OCI-LY1 (cell line): ENCODE measurements around the gene AAGAB.

Source experiments
- H2AFZ ChIP-seq: fragments of 200-600 bp; sonication (generic), shearing (Covaris generic); 2 replicates; pipeline ENCODE4 v1.6.0; 2014; ENCODE audit warnings: antibody characterized with exemption, mild to moderate bottlenecking, low read length
- H3F3A ChIP-seq: fragments of 200-600 bp; sonication (generic), shearing (Covaris generic); 2 replicates; pipeline ENCODE4 v1.6.0; 2014; ENCODE audit warnings: mild to moderate bottlenecking, antibody characterized with exemption, low read length, moderate library complexity; ENCODE audit not compliant: insufficient read depth
- H3K27ac ChIP-seq: fragments of 200-600 bp; sonication (generic); 2 replicates; pipeline ENCODE4 v1.5.1; 2014; ENCODE audit warnings: low read length, mixed run types, mild to moderate bottlenecking, low read depth; ENCODE audit not compliant: poor library complexity, severe bottlenecking
- H3K27me3 ChIP-seq: fragments of 200-600 bp; sonication (generic); 2 replicates; pipeline ENCODE4 v1.6.0; 2014; ENCODE audit warnings: antibody characterized with exemption, mild to moderate bottlenecking, low read length, moderate library complexity; ENCODE audit not compliant: insufficient read depth
- H3K36me3 ChIP-seq: fragments of 200-600 bp; sonication (generic); 2 replicates; pipeline ENCODE4 v1.6.1; 2014; ENCODE audit warnings: mild to moderate bottlenecking, antibody characterized with exemption, low read length, moderate library complexity, mixed read lengths; ENCODE audit not compliant: insufficient read depth
- H3K4me1 ChIP-seq: fragments of 200-600 bp; sonication (generic); 2 replicates; pipeline ENCODE4 v1.5.1; 2014; ENCODE audit warnings: mild to moderate bottlenecking, low read length, moderate library complexity; ENCODE audit not compliant: insufficient read depth, severe bottlenecking
- H3K4me2 ChIP-seq: fragments of 200-600 bp; sonication (generic), shearing (Covaris generic); 2 replicates; pipeline ENCODE4 v1.6.1; 2014; ENCODE audit warnings: low read length
- H3K4me3 ChIP-seq: fragments of 200-600 bp; sonication (generic); 2 replicates; pipeline ENCODE4 v1.5.1; 2014; ENCODE audit warnings: low read length, low read depth, mild to moderate bottlenecking, mixed read lengths; ENCODE audit not compliant: poor library complexity, severe bottlenecking
- H3K79me2 ChIP-seq: fragments of 200-600 bp; shearing (Covaris generic); 2 replicates; pipeline ENCODE4 v1.6.1; 2016; ENCODE audit warnings: mixed run types, low read length, mixed read lengths; ENCODE audit not compliant: insufficient read depth
- H3K9ac ChIP-seq: fragments of 200-600 bp; sonication (generic), shearing (Covaris generic); 2 replicates; pipeline ENCODE4 v1.6.1; 2014; ENCODE audit warnings: mild to moderate bottlenecking, low read length, mixed read lengths
- H3K9me2 ChIP-seq: fragments of 200-600 bp; sonication (generic), shearing (Covaris generic); 2 replicates; pipeline ENCODE4 v1.6.1; 2014; ENCODE audit warnings: low read depth, mild to moderate bottlenecking, low read length, mixed read lengths
- H3K9me3 ChIP-seq: fragments of 200-600 bp; shearing (Covaris generic); 2 replicates; pipeline ENCODE4 v1.6.1; 2014; ENCODE audit warnings: low read length, mixed read lengths
- H4K20me1 ChIP-seq: fragments of 200-600 bp; sonication (generic), shearing (Covaris generic); 2 replicates; pipeline ENCODE4 v1.6.0; 2016; ENCODE audit warnings: mild to moderate bottlenecking, low read length; ENCODE audit not compliant: insufficient read depth
- CTCF ChIP-seq: fragments of 200-600 bp; sonication (generic), shearing (Covaris generic); IDR thresholded peaks from 2 replicates; pipeline ENCODE4 v1.5.1; 2017; ENCODE audit warnings: mild to moderate bottlenecking, antibody characterized with exemption, low read length, moderate library complexity, mixed read lengths
- EZH2 ChIP-seq: fragments of 200-600 bp; sonication (generic), shearing (Covaris generic); IDR thresholded peaks from 2 replicates; pipeline ENCODE4 v1.8.0; 2017; ENCODE audit warnings: borderline replicate concordance, mixed run types, mild to moderate bottlenecking, antibody characterized with exemption, low read length, moderate library complexity, mixed read lengths

The AAGAB gene

GRCh38 chr15:67196222-67196621, 58.2 kb downstream of the AAGAB start:
- H2AFZ ChIP-seq = no peak overlapping the region
- no peaks in the 10 kb centered on the region for H3F3A ChIP-seq
- no peak overlapping the region for H3K4me3 ChIP-seq
- H3K9me2 ChIP-seq = no peaks in the 10 kb centered on the region
- H3K27ac ChIP-seq = no peak overlapping the region
- no peaks in the 10 kb centered on the region for H3K79me2 ChIP-seq
- peaks cover 18% of the 10 kb centered on the region for H3K4me1 ChIP-seq
- H4K20me1 ChIP-seq = no peaks in the 10 kb centered on the region
- H3K27me3 ChIP-seq = no peaks in the 10 kb centered on the region
- TF ChIP-seq EZH2 (no peak), CTCF (no peak)
- peaks cover 48% of the 10 kb centered on the region for H3K36me3 ChIP-seq
- H3K4me2 ChIP-seq = no peak overlapping the region
- H3K9ac ChIP-seq = no peak overlapping the region
- H3K9me3 ChIP-seq = no peaks in the 10 kb centered on the region

GRCh38 chr15:67195305-67195704, 59.2 kb downstream of the AAGAB start:
- no peaks in the 10 kb centered on the region for H4K20me1 ChIP-seq
- H2AFZ ChIP-seq = no peak overlapping the region
- no peak overlapping the region for H3K9ac ChIP-seq
- H3K4me2 ChIP-seq = no peak overlapping the region
- TF ChIP-seq EZH2 = no peak
- no peak for TF ChIP-seq CTCF
- no peak overlapping the region for H3K4me3 ChIP-seq
- no peaks in the 10 kb centered on the region for H3K9me2 ChIP-seq
- H3K4me1 ChIP-seq = peaks cover 18% of the 10 kb centered on the region
- H3K36me3 ChIP-seq = peaks cover 51% of the 10 kb centered on the region
- no peak overlapping the region for H3K27ac ChIP-seq
- no peaks in the 10 kb centered on the region for H3F3A ChIP-seq
- H3K79me2 ChIP-seq = no peaks in the 10 kb centered on the region
- no peaks in the 10 kb centered on the region for H3K9me3 ChIP-seq
- H3K27me3 ChIP-seq = no peaks in the 10 kb centered on the region

GRCh38 chr15:67194171-67195114, 60.0 kb downstream of the AAGAB start:
- Histone ChIP-seq H3K4me1 (peaks cover 18% of the 10 kb centered on the region), H3F3A (no peaks in the 10 kb centered on the region)

More at GRCh38 chr15:67194171-67195114, 60.0 kb downstream of the AAGAB start:
- Histone ChIP-seq H3K27me3 (no peaks in the 10 kb centered on the region), H3K27ac (no peak overlapping the region), H3K36me3 (peaks cover 54% of the 10 kb centered on the region), H3K79me2 (no peaks in the 10 kb centered on the region), H4K20me1 (no peaks in the 10 kb centered on the region), H3K9me2 (no peaks in the 10 kb centered on the region), H3K9me3 (no peaks in the 10 kb centered on the region), H3K9ac (no peak overlapping the region), H3K4me2 (no peak overlapping the region), H3K4me3 (no peak overlapping the region), H2AFZ (no peak overlapping the region)
- TF ChIP-seq CTCF = no peak
- no peak for TF ChIP-seq EZH2
